ENCODE measurements around the gene CCNE1.
A peak's percentile ranks its signal among the peaks of the same experiment; 100 is the strongest.

The CCNE1 gene

GRCh38 chr19:29855087-29855486 lies 43.3 kb downstream of the CCNE1 start:
- FAIRE-seq, result no peak
- no peak for DNase-seq (ENCODE audit: insufficient read length, low spot score)
- TF ChIP-seq, protein P1, sequence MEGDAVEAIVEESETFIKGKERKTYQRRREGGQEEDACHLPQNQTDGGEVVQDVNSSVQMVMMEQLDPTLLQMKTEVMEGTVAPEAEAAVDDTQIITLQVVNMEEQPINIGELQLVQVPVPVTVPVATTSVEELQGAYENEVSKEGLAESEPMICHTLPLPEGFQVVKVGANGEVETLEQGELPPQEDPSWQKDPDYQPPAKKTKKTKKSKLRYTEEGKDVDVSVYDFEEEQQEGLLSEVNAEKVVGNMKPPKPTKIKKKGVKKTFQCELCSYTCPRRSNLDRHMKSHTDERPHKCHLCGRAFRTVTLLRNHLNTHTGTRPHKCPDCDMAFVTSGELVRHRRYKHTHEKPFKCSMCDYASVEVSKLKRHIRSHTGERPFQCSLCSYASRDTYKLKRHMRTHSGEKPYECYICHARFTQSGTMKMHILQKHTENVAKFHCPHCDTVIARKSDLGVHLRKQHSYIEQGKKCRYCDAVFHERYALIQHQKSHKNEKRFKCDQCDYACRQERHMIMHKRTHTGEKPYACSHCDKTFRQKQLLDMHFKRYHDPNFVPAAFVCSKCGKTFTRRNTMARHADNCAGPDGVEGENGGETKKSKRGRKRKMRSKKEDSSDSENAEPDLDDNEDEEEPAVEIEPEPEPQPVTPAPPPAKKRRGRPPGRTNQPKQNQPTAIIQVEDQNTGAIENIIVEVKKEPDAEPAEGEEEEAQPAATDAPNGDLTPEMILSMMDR (IDR thresholded peaks at IDR 0.05; ENCODE audit: insufficient read depth, missing control alignments), result no peak

- no peak for DNase-seq (ENCODE audit: insufficient read length, low spot score)
- TF ChIP-seq, protein P1 (IDR thresholded peaks at IDR 0.05; ENCODE audit: insufficient read depth, missing control alignments), result peak; percentile 14
- FAIRE-seq, result no peak
Observed at GRCh38 chr19:29855741-29856500, 44.1 kb downstream of the CCNE1 start.

- FAIRE-seq, result no peak
- no peak for DNase-seq (ENCODE audit: insufficient read length, low spot score)
- TF ChIP-seq, protein P1 (IDR thresholded peaks at IDR 0.05; ENCODE audit: insufficient read depth, missing control alignments), result peak; percentile 39
Observed at GRCh38 chr19:29858000-29858596, 46.3 kb downstream of the CCNE1 start.

DNA sequence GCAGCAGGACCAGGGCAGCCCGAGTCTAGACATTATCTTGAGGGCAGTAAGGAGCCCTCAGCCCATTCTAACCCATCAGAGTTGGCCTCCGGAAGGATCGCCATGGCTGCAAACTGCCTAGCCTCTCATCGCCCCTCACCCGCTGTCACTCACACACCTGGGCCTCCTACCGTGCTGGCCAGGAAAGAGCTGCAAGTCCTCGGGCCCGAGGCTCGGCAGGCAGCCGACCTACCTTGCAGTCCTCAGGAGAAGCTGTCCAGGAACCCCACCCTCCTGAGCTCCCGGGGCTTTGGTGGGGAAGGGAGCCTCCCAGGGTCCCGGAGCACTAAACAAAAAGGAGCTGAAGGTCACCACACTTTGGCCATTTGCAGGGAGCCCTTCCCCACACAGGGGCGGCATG lies 46.8 kb downstream of the CCNE1 start:
- no peak for FAIRE-seq
- TF ChIP-seq, protein P1 (IDR thresholded peaks at IDR 0.05; ENCODE audit: insufficient read depth, missing control alignments), result no peak
- DNase-seq (ENCODE audit: insufficient read length, low spot score), result no peak

DNA sequence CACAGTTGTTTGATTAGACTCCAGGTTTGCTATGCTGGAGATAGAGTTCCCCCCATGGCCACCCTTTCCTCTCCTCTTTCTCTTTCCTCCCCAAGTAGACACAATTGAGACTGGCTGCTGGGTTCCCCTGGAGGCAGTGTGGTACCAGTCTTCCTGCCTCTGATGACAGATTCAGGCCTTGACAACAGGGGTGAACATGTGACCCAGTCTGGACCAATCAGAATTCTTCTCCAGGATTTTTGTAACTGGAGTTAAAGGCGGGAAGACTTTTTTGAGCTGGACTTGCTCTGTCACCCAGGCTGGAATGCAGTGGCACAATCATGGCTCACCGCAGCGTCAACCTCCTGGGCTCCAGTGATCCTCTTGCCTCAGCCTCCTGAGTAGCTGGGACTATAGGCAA lies 48.7 kb downstream of the CCNE1 start:
- no peak for FAIRE-seq
- DNase-seq (ENCODE audit: insufficient read length, low spot score), result no peak
- TF ChIP-seq, protein P1 (IDR thresholded peaks at IDR 0.05; ENCODE audit: insufficient read depth, missing control alignments), result no peak

DNA sequence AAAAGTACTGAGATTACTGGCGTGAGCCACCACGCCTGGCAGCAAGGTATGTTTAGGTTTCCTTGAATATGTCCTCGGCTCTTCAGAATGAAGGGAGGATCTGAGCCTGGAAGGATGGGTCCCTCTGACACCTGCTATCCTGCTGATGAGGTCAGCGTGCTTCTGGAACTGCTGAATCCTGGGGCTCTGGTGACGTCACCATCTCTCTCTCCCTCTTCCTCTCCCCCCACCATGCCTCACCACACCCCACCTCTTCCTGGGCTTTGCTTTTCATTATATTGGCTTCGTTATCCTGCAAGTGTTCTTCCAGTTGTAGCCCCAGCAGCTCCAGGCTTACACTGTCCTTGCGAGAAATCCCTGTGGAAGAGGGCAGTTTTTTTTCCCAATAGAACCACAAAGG lies 49.8 kb downstream of the CCNE1 start:
- no peak for FAIRE-seq
- no peak for DNase-seq (ENCODE audit: insufficient read length, low spot score)
- TF ChIP-seq, protein P1 (IDR thresholded peaks at IDR 0.05; ENCODE audit: insufficient read depth, missing control alignments), result no peak

DNA sequence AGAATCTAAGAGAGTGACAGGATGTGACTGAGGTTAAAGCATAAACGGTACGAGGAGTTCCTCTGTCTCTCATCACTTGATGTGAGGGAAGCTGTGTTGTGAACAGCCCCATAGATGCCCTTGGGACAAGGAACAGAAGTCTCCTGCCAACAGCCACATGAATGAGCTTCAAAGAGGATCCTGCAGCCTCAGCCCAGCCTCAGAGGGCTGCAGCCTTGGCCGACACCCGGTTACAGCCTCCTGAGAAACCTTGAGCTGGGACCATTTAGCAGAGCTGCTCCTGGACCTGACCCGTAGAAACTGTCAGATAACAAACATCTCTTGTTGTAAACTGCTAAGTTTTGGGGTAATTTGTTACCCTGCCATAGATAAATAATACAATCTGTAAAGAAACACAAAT lies 54.2 kb downstream of the CCNE1 start:
- DNase-seq (ENCODE audit: insufficient read length, low spot score), result no peak
- no peak for FAIRE-seq
- TF ChIP-seq, protein P1 (IDR thresholded peaks at IDR 0.05; ENCODE audit: insufficient read depth, missing control alignments), result no peak

Data from D721Med (cell line).